ENCODE results near the gene MIDN.

MIDN gene

GRCh38 chr19:1238369-1239303 lies 9.7 kb upstream of the MIDN start:
- Histone ChIP-seq H3K4me3 (ENCODE audit: low read length) (no peak overlapping the region), H3K79me2 (ENCODE audit: control insufficient read depth, insufficient read depth, low read length) (peaks cover 5% of the 10 kb centered on the region)

GRCh38 chr19:1239420-1239795 lies 9.0 kb upstream of the MIDN start:
- H4K8ac ChIP-seq (ENCODE audit: low read depth, low read length) = no peak overlapping the region
- no peak overlapping the region for H3K23ac ChIP-seq (ENCODE audit: low read length)
- WGBS (ENCODE audit: extremely low coverage, insufficient coverage, low lambda C conversion rate) = no CpG with 5 or more reads among the region's 11 CpGs
- no peak overlapping the region for H3K4me3 ChIP-seq (ENCODE audit: low read length)
- H3K79me1 ChIP-seq (ENCODE audit: low read length) = peaks cover 5% of the 10 kb centered on the region
- H4K5ac ChIP-seq (ENCODE audit: low read length) = no peak overlapping the region
- H2BK120ac ChIP-seq (ENCODE audit: low read depth, low read length) = no peak overlapping the region
- no peak overlapping the region for H2BK5ac ChIP-seq (ENCODE audit: low read length)
- H3K79me2 ChIP-seq (ENCODE audit: control insufficient read depth, insufficient read depth, low read length) = peaks cover 5% of the 10 kb centered on the region
- H3K36me3 ChIP-seq (ENCODE audit: control insufficient read depth, insufficient read depth, low read length) = no peaks in the 10 kb centered on the region
- H2BK15ac ChIP-seq (replicated peaks; ENCODE audit: low read depth) = no peak overlapping the region
- no peak overlapping the region for H3K27ac ChIP-seq (ENCODE audit: low read depth, low read length)
- H3K4ac ChIP-seq (ENCODE audit: low read depth, low read length) = no peak overlapping the region
- no peak overlapping the region for H2AK5ac ChIP-seq (ENCODE audit: low read length)
- H3K18ac ChIP-seq (ENCODE audit: low read length) = no peak overlapping the region
- H3K4me2 ChIP-seq (ENCODE audit: low read length) = no peak overlapping the region
- DNase-seq = no peak
- no peaks in the 10 kb centered on the region for H3K27me3 ChIP-seq (ENCODE audit: insufficient read depth, low read length, poor library complexity)
- H3K9ac ChIP-seq (ENCODE audit: low read length) = no peak overlapping the region
- H3K4me1 ChIP-seq (ENCODE audit: control insufficient read depth, low read depth, low read length) = no peaks in the 10 kb centered on the region
- peak overlapping the region; percentile 77 for H3K56ac ChIP-seq (ENCODE audit: low read length)

More at GRCh38 chr19:1238369-1239303, 9.7 kb upstream of the MIDN start:
- no peak overlapping the region for H2BK120ac ChIP-seq (ENCODE audit: low read depth, low read length)
- peaks cover 5% of the 10 kb centered on the region for H3K79me1 ChIP-seq (ENCODE audit: low read length)
- H4K8ac ChIP-seq (ENCODE audit: low read depth, low read length) = no peak overlapping the region
- peak overlapping the region; percentile 90 for H3K23ac ChIP-seq (ENCODE audit: low read length)
- no peaks in the 10 kb centered on the region for H3K4me1 ChIP-seq (ENCODE audit: control insufficient read depth, low read depth, low read length)
- WGBS (ENCODE audit: extremely low coverage, insufficient coverage, low lambda C conversion rate) = no CpG with 5 or more reads among the region's 34 CpGs
- no peak overlapping the region for H4K5ac ChIP-seq (ENCODE audit: low read length)
- no peak overlapping the region for H2BK5ac ChIP-seq (ENCODE audit: low read length)
- H2BK15ac ChIP-seq (replicated peaks; ENCODE audit: low read depth) = no peak overlapping the region
- H3K4me2 ChIP-seq (ENCODE audit: low read length) = peak overlapping the region; percentile 29
- no peak for DNase-seq
- no peaks in the 10 kb centered on the region for H3K36me3 ChIP-seq (ENCODE audit: control insufficient read depth, insufficient read depth, low read length)
- H3K27ac ChIP-seq (ENCODE audit: low read depth, low read length) = no peak overlapping the region
- peak overlapping the region; percentile 63 for H3K9ac ChIP-seq (ENCODE audit: low read length)
- H3K56ac ChIP-seq (ENCODE audit: low read length) = peak overlapping the region; percentile 69
- peak overlapping the region; percentile 38 for H3K4ac ChIP-seq (ENCODE audit: low read depth, low read length)
- peak overlapping the region; percentile 45 for H3K18ac ChIP-seq (ENCODE audit: low read length)
- no peaks in the 10 kb centered on the region for H3K27me3 ChIP-seq (ENCODE audit: insufficient read depth, low read length, poor library complexity)
- peak overlapping the region; percentile 4 for H2AK5ac ChIP-seq (ENCODE audit: low read length)

GRCh38 chr19:1239796-1240737 lies 8.3 kb upstream of the MIDN start:
- WGBS (ENCODE audit: extremely low coverage, insufficient coverage, low lambda C conversion rate) = no CpG with 5 or more reads among the region's 84 CpGs
- peak; percentile 92 for DNase-seq
- Histone ChIP-seq H3K27ac (ENCODE audit: low read depth, low read length) (peak overlapping the region; percentile 2), H3K79me1 (ENCODE audit: low read length) (peaks cover 5% of the 10 kb centered on the region), H2AK5ac (ENCODE audit: low read length) (no peak overlapping the region), H3K56ac (ENCODE audit: low read length) (peak overlapping the region; percentile 77), H3K27me3 (ENCODE audit: insufficient read depth, low read length, poor library complexity) (no peaks in the 10 kb centered on the region), H4K5ac (ENCODE audit: low read length) (no peak overlapping the region), H3K79me2 (ENCODE audit: control insufficient read depth, insufficient read depth, low read length) (peaks cover 5% of the 10 kb centered on the region), H2BK15ac (replicated peaks; ENCODE audit: low read depth) (no peak overlapping the region), H3K9ac (ENCODE audit: low read length) (peak overlapping the region; percentile 71), H3K18ac (ENCODE audit: low read length) (peak overlapping the region; percentile 89), H3K23ac (ENCODE audit: low read length) (no peak overlapping the region), H4K8ac (ENCODE audit: low read depth, low read length) (no peak overlapping the region), H2BK5ac (ENCODE audit: low read length) (no peak overlapping the region), H3K4me1 (ENCODE audit: control insufficient read depth, low read depth, low read length) (no peaks in the 10 kb centered on the region), H3K4me3 (ENCODE audit: low read length) (no peak overlapping the region), H3K4me2 (ENCODE audit: low read length) (peak overlapping the region; percentile 62), H3K4ac (ENCODE audit: low read depth, low read length) (peak overlapping the region; percentile 77), H2BK120ac (ENCODE audit: low read depth, low read length) (no peak overlapping the region), H3K36me3 (ENCODE audit: control insufficient read depth, insufficient read depth, low read length) (no peaks in the 10 kb centered on the region)

GRCh38 chr19:1240925-1241324 lies 7.5 kb upstream of the MIDN start:
- Histone ChIP-seq H3K36me3 (ENCODE audit: control insufficient read depth, insufficient read depth, low read length) (no peaks in the 10 kb centered on the region), H3K18ac (ENCODE audit: low read length) (no peak overlapping the region), H3K4me2 (ENCODE audit: low read length) (no peak overlapping the region), H2AK5ac (ENCODE audit: low read length) (no peak overlapping the region), H3K27me3 (ENCODE audit: insufficient read depth, low read length, poor library complexity) (no peaks in the 10 kb centered on the region), H3K56ac (ENCODE audit: low read length) (peak overlapping the region; percentile 34), H4K5ac (ENCODE audit: low read length) (no peak overlapping the region), H3K4ac (ENCODE audit: low read depth, low read length) (no peak overlapping the region), H2BK15ac (replicated peaks; ENCODE audit: low read depth) (no peak overlapping the region), H3K79me2 (ENCODE audit: control insufficient read depth, insufficient read depth, low read length) (peaks cover 5% of the 10 kb centered on the region), H3K4me3 (ENCODE audit: low read length) (no peak overlapping the region), H4K8ac (ENCODE audit: low read depth, low read length) (no peak overlapping the region), H3K4me1 (ENCODE audit: control insufficient read depth, low read depth, low read length) (no peaks in the 10 kb centered on the region), H3K9ac (ENCODE audit: low read length) (no peak overlapping the region), H2BK120ac (ENCODE audit: low read depth, low read length) (no peak overlapping the region), H3K23ac (ENCODE audit: low read length) (no peak overlapping the region), H2BK5ac (ENCODE audit: low read length) (no peak overlapping the region), H3K27ac (ENCODE audit: low read depth, low read length) (no peak overlapping the region), H3K79me1 (ENCODE audit: low read length) (peaks cover 5% of the 10 kb centered on the region)
- no peak for DNase-seq
- WGBS (ENCODE audit: extremely low coverage, insufficient coverage, low lambda C conversion rate) = no CpG with 5 or more reads among the region's 15 CpGs

GRCh38 chr19:1241417-1242095 lies 6.8 kb upstream of the MIDN start, which contains the start of gene ATP5F1D:
Gene ATP5F1D, plus strand, starts transcription at chr19:1241751. Its CDS starts 100 bp downstream, at chr19:1241851.
- Histone ChIP-seq H3K4ac (ENCODE audit: low read depth, low read length) (peak within 1 kb of the TSS; percentile 76), H3K79me2 (ENCODE audit: control insufficient read depth, insufficient read depth, low read length) (peaks cover 5% of the 10 kb centered on the region), H3K79me1 (ENCODE audit: low read length) (peaks cover 5% of the 10 kb centered on the region), H2AK5ac (ENCODE audit: low read length) (no peak within 1 kb of the TSS), H3K27me3 (ENCODE audit: insufficient read depth, low read length, poor library complexity) (no peaks in the 10 kb centered on the region), H3K4me3 (ENCODE audit: low read length) (peak within 1 kb of the TSS; percentile 72), H3K18ac (ENCODE audit: low read length) (peak within 1 kb of the TSS; percentile 81), H3K27ac (ENCODE audit: low read depth, low read length) (no peak within 1 kb of the TSS), H3K36me3 (ENCODE audit: control insufficient read depth, insufficient read depth, low read length) (no peaks in the 10 kb centered on the region), H3K23ac (ENCODE audit: low read length) (peak within 1 kb of the TSS; percentile 80), H4K8ac (ENCODE audit: low read depth, low read length) (no peak within 1 kb of the TSS), H3K4me2 (ENCODE audit: low read length) (peak within 1 kb of the TSS; percentile 97), H3K56ac (ENCODE audit: low read length) (peak within 1 kb of the TSS; percentile 95), H3K9ac (ENCODE audit: low read length) (peak within 1 kb of the TSS; percentile 95), H2BK120ac (ENCODE audit: low read depth, low read length) (no peak within 1 kb of the TSS), H3K4me1 (ENCODE audit: control insufficient read depth, low read depth, low read length) (no peaks in the 10 kb centered on the region), H2BK5ac (ENCODE audit: low read length) (no peak within 1 kb of the TSS), H4K5ac (ENCODE audit: low read length) (no peak within 1 kb of the TSS), H2BK15ac (replicated peaks; ENCODE audit: low read depth) (no peak within 1 kb of the TSS)
- no CpG with 5 or more reads among the region's 79 CpGs for WGBS (ENCODE audit: extremely low coverage, insufficient coverage, low lambda C conversion rate)
- DNase-seq = peak; percentile 96

Measured in mesendoderm (in vitro differentiated cells).